Heart left ventricle (tissue), 16 donors: ENCODE data around the gene TMEM237. TPM values are rescaled to one million over a fixed set of nuclear protein-coding genes. Genes with fewer than 3 reads are reported as not detected.
"Not testable (repeated sequence)": the region's sequence is repeated elsewhere in the genome, so short reads cannot be mapped to it uniquely, and the experiment has no call there.

Source experiments
- ATAC-seq, 4 donors: fragments of 200-7000 bp; cut with Tn5 transposase; one replicate each; pipeline ENCODE4 v1.9.1; 2020 to 2022; ENCODE audit warnings: moderate library complexity in 4 of 4, mild to moderate bottlenecking in 3 of 4, moderate number of reproducible peaks in 1 of 4
- DNase-seq, 5 donors: peaks; one replicate each; pipeline ENCODE4 v3.0.0-alpha.2; 2020
- H3K27ac ChIP-seq, 12 donors: fragments of 200-600 bp; sonication (generic) in 4 of 12; one replicate each; pipeline versions ENCODE4 v1.5.0 to v1.8.0; 2016 to 2022; ENCODE audit warnings: mild to moderate bottlenecking in 2 of 12
- H3K27me3 ChIP-seq, 9 donors: fragments of 200-600 bp; sonication (generic) in 2 of 9; one replicate each; pipeline versions ENCODE4 v1.5.1 to v1.8.0; 2016 to 2022; ENCODE audit warnings: mild to moderate bottlenecking in 3 of 9
- H3K36me3 ChIP-seq, 9 donors: fragments of 200-600 bp; sonication (generic) in 2 of 9; one replicate each; pipeline versions ENCODE4 v1.5.0 to v1.8.0; 2018 to 2022; ENCODE audit warnings: mild to moderate bottlenecking in 2 of 9
- H3K4me1 ChIP-seq, 12 donors: fragments of 200-600 bp; sonication (generic) in 4 of 12; one replicate each; pipeline versions ENCODE4 v1.5.0 to v1.8.0; 2016 to 2022; ENCODE audit warnings: mild to moderate bottlenecking in 3 of 12
- H3K4me3 ChIP-seq, 12 donors: fragments of 200-600 bp; sonication (generic) in 4 of 12; one replicate each; pipeline versions ENCODE4 v1.5.0 to v1.8.0; 2017 to 2022; ENCODE audit warnings: mild to moderate bottlenecking in 9 of 12, moderate library complexity in 4 of 12
- H3K9me3 ChIP-seq, 12 donors: fragments of 200-600 bp; sonication (generic) in 4 of 12; one replicate each; pipeline versions ENCODE4 v1.5.0 to v1.8.0; 2016 to 2022; ENCODE audit warnings: mild to moderate bottlenecking in 1 of 12
- POLR2A ChIP-seq, 2 donors: fragments of 450-650 bp; IDR thresholded peaks; one replicate each; pipeline ENCODE4 v1.6.1; 2017; ENCODE audit warnings: antibody characterized with exemption in 2 of 2, mild to moderate bottlenecking in 2 of 2, moderate library complexity in 2 of 2
- WGBS, 4 donors: extraction: QIAGEN DNeasy Blood & Tissue Kit in 2 of 4; methylation state at CpG; one replicate each; pipeline versions ENCODE4 v1.1.5 to v1.1.7; 2013 to 2018; 5-methylcytosine and 5-hydroxymethylcytosine counted together
- intact Hi-C, 10 donors: fragments of 100-400 bp; cut with DNase I; formaldehyde crosslinking; loops; one replicate each; pipeline versions ENCODE4 v1.11.1 to v1.14.2; 2022
- polyA plus RNA-seq, 2 donors: library from polyadenylated mRNA; stranded (reverse); fragments of 200-250 nt; gene quantifications; one replicate each; pipeline ENCODE4 v1.2.3, GENCODE V29; 2013
- total RNA-seq, 9 donors: library from RNA; depleted of rRNA in 2 of 9; stranded (reverse); fragments of >200 nt in 2 of 9; fragmentation: NEBNext Ultra II Directional in 3 of 9; extraction: Animal tissue kit (Norgen Biotek cat#: 25700) in 3 of 9; gene quantifications; one replicate each; pipeline versions ENCODE4 v1.1.0 to v1.2.4, GENCODE V29; 2016 to 2023
- TF ChIP-seq, protein P1 (sequence below), 12 donors: fragments of 200-600 bp; sonication (generic) in 4 of 12; IDR thresholded peaks; one replicate each; pipeline versions ENCODE4 v1.5.0 to v1.8.0; 2018 to 2022; ENCODE audit warnings: antibody characterized with exemption in 12 of 12, mild to moderate bottlenecking in 5 of 12
- donor health status: ischemic (EF 13 %, LVEDD 7.1; RV severe dilation, severe dysfunction).
- donor health status: healthy with polysubstance abuse.
- donor health status: DM: no; HTN: yes; CAD: no.
- donor health status: DM: no; HTN: no; CAD: no.
- donor health status: ischemic (EF 25% LVEDD 6.9; RV normal size, moderate dysfunction).
- donor health status: ischemic (EF 25% LVEDD 5.7; RV mildly dilated, moderate dysfunction).
- donor health status: healthy.
- donor health status: DM: yes; HTN: yes; CAD: no.
- donor health status: ischemic (EF 35%, LVEDD 5.7; RV mildly dilated, moderate dysfunction).
- donor health status: nonischemic (EF 11% LVEDD 7.7; RV severe dilation, severe dysfunction).
- donor health status: DM: yes; HTN: yes; CAD: no.
- donor health status: PGD.
- donor health status: ischemic (EF 29% LVEDD 5.4; RV normal size, mild dysfunction).
- donor health status: nonischemic (EF 23%, LVEDD 6.1; RV moderate dilation, normal function).

The TMEM237 gene
- total and polyA plus RNA-seq, 11 donors = 9.5 to 25.2 (median 17.1) TPM

- Histone ChIP-seq H3K9me3 (peaks cover 0 to 4% (median 0%) of the 10 kb centered on the region in 12 donors), H3K4me1 (no peaks in the 10 kb centered on the region), H3K27me3 (no peaks in the 10 kb centered on the region), H3K4me3 (no peak overlapping the region), H3K27ac (no peak overlapping the region), H3K36me3 (no peaks in the 10 kb centered on the region)
- DNase-seq = no peak
- no peak for ATAC-seq
- 79 to 92% (median 89%) methylated on average over 2 of the region's 2 CpGs for WGBS, 4 donors
- no peak for TF ChIP-seq POLR2A (IDR thresholded peaks at IDR 0.05)
- intact Hi-C loops = no loop called here
Observed at GRCh38 chr2:201673546-201673945, 30.2 kb upstream of the TMEM237 start.

- H3K27me3 ChIP-seq, H3K27ac ChIP-seq, DNase-seq, H3K4me3 ChIP-seq, ATAC-seq, H3K4me1 ChIP-seq, H3K36me3 ChIP-seq, intact Hi-C loops, H3K9me3 ChIP-seq: not testable (repeated sequence)
- WGBS, 4 donors = 56 to 63% (median 57%) methylated on average over 4 of the region's 4 CpGs
Observed at GRCh38 chr2:201671205-201671604, 27.9 kb upstream of the TMEM237 start.

- intact Hi-C loops = no loop called here
- Histone ChIP-seq H3K4me3 (no peak overlapping the region), H3K4me1 (no peaks in the 10 kb centered on the region), H3K27me3 (no peaks in the 10 kb centered on the region), H3K9me3 (peaks cover 0 to 4% (median 0%) of the 10 kb centered on the region in 12 donors), H3K27ac (no peak overlapping the region), H3K36me3 (no peaks in the 10 kb centered on the region)
- no peak for DNase-seq
- 95 to 100% (median 95%) methylated on average over 1 of the region's 1 CpG for WGBS, 4 donors
- TF ChIP-seq POLR2A (IDR thresholded peaks at IDR 0.05) = no peak
- TF ChIP-seq, protein P1, sequence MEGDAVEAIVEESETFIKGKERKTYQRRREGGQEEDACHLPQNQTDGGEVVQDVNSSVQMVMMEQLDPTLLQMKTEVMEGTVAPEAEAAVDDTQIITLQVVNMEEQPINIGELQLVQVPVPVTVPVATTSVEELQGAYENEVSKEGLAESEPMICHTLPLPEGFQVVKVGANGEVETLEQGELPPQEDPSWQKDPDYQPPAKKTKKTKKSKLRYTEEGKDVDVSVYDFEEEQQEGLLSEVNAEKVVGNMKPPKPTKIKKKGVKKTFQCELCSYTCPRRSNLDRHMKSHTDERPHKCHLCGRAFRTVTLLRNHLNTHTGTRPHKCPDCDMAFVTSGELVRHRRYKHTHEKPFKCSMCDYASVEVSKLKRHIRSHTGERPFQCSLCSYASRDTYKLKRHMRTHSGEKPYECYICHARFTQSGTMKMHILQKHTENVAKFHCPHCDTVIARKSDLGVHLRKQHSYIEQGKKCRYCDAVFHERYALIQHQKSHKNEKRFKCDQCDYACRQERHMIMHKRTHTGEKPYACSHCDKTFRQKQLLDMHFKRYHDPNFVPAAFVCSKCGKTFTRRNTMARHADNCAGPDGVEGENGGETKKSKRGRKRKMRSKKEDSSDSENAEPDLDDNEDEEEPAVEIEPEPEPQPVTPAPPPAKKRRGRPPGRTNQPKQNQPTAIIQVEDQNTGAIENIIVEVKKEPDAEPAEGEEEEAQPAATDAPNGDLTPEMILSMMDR (IDR thresholded peaks at IDR 0.05) = no peak
- ATAC-seq = no peak
Observed at GRCh38 chr2:201669865-201670264, 26.6 kb upstream of the TMEM237 start.

- Histone ChIP-seq H3K4me3 (no peak overlapping the region), H3K9me3 (peaks cover 0 to 4% (median 0%) of the 10 kb centered on the region in 12 donors), H3K27ac (no peak overlapping the region), H3K4me1 (no peaks in the 10 kb centered on the region), H3K36me3 (no peaks in the 10 kb centered on the region), H3K27me3 (no peaks in the 10 kb centered on the region)
- ATAC-seq (no peak), DNase-seq (no peak)
- WGBS, 4 donors = 46 to 61% (median 54%) methylated on average over 3 of the region's 3 CpGs
- TF ChIP-seq, protein P1 (IDR thresholded peaks at IDR 0.05) = no peak
- TF ChIP-seq POLR2A (IDR thresholded peaks at IDR 0.05) = no peak
- intact Hi-C loops = no loop called here
Observed at GRCh38 chr2:201668402-201668910, 25.2 kb upstream of the TMEM237 start.

DNA sequence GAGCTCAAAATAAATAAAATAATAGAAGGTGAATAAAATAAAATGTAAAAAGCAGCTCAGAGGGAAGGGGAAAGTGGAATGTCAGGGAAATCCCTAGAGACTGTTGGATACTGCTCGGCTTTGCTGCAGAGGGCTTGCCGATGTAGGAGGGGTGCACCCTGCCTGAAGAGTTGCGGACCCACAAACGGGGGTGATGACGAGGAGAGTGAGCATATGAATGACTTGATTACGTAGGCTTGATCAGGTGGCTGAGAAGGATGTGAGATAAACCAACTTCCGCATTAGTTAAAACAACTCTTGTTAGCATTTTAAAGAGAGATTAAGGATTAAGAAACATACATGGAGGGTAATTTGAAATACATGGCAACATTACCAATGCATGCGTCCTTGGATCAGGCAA, 21.0 kb upstream of the TMEM237 start:
- TF ChIP-seq, protein P1 (IDR thresholded peaks at IDR 0.05) = no peak
- no peak for TF ChIP-seq POLR2A (IDR thresholded peaks at IDR 0.05)
- Histone ChIP-seq H3K4me1 (no peaks in the 10 kb centered on the region), H3K27me3 (no peaks in the 10 kb centered on the region), H3K4me3 (no peak overlapping the region), H3K9me3 (no peaks in the 10 kb centered on the region), H3K27ac (no peak overlapping the region), H3K36me3 (no peaks in the 10 kb centered on the region)
- intact Hi-C loops = no loop called here
- DNase-seq (no peak), ATAC-seq (no peak)
- 68 to 72% (median 71%) methylated on average over 8 of the region's 8 CpGs for WGBS, 4 donors
